Muscle of back (tissue), 11 donors: Measurements from ENCODE around the gene ACP1. TPM values are rescaled to one million over a fixed set of nuclear protein-coding genes. Genes with fewer than 3 reads are reported as not detected.
A peak's percentile ranks its signal among the peaks of the same experiment; 100 is the strongest.

Experiments used
- DNase-seq, 3 donors: peaks; one replicate each; pipeline versions ENCODE4 v3.0.0 to v3.0.0-alpha.2; 2013
- polyA plus RNA-seq, 10 donors: library from polyadenylated mRNA; unstranded; fragments of 120-200 nt; gene quantifications; one replicate each; pipeline ENCODE4 v1.2.1, GENCODE V29; 2013; ENCODE audit not compliant: insufficient read length in 10 of 10

Gene ACP1
- polyA plus RNA-seq, 10 donors: 86.9 to 116 (median 93.8) TPM

GRCh38 chr2:249538-250042 is 15.2 kb upstream of the ACP1 start:
- no peak for DNase-seq

DNA sequence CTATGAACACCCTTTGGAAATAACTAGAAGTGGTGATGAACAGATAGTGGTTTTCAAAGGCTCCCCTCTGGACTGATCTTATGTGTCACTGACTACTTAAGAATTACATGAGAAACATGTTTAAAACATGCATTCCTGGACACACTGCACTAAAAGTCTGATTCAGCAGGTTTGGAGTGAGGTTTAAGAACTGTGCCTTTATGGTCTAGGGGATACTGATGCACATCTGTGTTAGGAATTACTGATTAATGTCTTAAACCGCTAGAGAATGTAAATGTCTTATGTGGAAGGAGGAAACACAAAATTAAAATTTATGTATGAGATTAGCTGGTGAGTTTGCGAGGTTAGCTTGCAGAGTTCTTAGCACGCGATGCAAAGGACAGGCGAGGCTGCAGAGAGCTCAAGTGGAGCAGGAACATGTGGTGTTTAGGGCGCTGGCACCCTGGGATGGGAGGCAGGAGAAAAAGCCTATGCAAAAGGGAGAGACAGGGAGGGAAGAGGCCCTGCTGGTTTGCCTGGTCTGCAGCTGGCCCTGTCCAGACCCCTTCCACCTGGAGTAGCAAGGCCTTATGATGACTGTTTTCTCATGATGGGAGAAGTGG is 12.6 kb upstream of the ACP1 start:
- peak in 1 of 3 donors; percentile 17 for DNase-seq

DNA sequence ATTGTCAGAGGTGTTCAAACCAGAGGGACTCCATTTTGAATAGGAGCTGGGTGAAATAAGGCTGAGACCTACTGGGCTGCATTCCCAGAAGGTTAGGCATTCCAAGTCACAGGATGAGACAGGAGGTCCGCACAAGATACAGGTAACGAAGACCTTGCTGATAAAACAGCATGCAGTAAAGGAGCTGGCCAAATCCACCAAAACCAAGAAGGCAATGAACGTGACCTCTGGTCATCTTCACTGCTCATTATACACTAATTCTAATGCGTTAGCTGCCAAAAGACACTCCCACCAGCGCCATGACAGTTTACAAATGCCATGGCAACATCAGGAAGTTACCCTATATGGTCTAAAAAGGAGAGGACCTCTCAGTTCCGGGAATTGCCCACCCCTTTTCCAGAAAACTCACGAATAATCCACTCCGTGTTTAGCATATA is 11.5 kb upstream of the ACP1 start:
- DNase-seq: no peak

DNA sequence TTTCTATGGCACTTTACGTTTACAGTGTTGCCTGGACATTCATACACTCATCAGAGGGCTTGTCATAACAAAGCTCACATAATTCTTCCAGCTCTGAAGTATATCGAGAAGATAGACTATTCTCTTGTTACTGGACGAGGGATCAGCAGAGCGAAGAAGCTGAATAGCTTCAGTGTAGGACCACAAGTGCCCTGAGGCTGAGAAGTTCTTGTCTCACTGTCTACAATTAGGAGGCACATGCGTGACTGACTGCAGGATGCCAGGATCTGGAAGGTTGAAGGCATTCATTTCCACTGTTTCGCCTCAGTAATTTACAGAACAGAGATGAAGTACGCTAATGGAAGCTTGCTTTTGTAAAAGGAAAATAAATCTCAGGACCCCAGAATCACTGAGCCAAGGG is 10.5 kb upstream of the ACP1 start:
- peak in 1 of 3 donors; percentile 13 for DNase-seq

DNA sequence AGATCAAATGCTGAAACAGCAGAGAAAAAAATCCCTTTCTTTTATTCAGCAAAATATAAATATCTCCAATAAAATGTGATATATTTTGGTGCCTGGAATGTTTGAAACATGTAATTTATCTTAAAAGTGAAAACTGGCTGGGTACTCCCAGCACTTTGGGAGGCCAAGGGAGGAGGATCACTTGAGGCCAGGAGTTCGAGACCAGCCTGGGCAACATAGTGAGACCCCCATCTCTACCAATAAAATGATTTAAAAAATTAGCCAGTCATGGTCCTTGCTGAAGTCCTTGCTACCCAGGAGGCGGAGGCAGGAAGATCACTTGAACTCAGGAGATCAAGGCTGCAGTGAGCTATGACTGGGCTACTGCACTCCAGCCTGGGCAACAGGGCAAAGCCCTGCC is 9.6 kb upstream of the ACP1 start:
- DNase-seq: no peak

- no peak for DNase-seq
Observed at GRCh38 chr2:256094-256493, 8.7 kb upstream of the ACP1 start.

DNA sequence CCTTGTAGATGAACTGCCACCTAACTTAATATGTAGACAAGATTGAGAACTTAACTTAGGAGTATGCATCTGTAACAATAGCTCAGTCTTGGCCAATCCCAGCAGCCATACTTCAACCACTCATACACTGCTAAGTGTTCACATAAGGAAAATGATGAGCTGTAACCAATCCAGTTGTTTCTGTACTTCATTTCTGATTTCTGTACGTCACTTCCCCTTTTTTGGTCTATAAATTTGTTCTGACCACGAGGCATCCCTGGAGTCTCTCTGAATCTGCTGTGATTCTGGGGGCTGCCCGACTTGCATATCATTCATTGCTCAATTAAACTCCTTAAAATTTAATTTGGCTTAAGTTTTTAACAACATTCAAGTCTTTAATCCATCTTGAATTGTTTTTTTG is 7.3 kb upstream of the ACP1 start:
- DNase-seq: no peak

GRCh38 chr2:257842-258241 is 6.9 kb upstream of the ACP1 start:
- no peak for DNase-seq

DNA sequence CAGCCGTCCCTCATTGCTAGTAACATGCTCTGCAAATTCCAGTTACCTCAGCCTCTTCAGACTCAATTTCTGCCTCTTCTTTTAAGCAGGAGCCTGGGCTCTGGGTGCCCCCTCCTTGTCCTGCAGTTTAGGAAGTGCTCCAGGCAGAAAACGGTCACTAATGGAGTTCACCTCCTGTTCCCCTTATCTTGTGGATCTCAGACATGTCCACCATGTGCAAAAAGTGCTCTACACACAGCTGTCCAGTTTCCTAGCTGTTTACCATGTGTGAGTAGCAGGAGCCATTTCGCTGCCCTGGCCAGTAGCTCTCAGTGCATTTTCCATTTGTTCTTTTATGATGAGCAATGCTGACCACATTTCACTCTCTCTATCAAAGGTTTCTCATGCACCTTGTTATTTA is 5.8 kb upstream of the ACP1 start:
- no peak for DNase-seq

DNA sequence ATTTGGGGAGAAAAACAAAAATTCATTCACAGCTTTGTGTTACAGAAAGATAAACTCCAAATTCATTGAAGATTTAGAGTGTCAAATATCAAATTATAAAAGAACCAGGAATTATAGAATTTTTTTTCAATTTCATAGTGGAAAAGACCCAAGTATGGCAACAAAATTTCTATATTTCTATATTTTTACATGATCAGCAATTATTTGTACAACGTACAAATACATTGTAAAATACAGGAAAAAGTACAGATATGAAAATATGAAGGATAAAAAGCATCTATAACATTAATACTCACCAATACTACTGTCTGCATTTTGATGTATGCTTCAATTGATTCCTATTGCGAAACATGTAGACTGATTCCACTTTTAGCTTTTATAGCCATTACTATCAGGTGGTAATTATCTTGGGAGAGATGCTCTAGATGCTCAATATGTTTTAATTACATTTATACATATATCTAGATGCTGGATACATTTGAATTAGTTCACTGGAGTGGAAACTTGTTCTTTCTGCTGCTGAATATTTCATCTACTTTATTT is 4.9 kb upstream of the ACP1 start:
- no peak for DNase-seq

- DNase-seq: peak in 1 of 3 donors; percentile 21
Observed at GRCh38 chr2:260507-261161, 4.1 kb upstream of the ACP1 start.

- DNase-seq: no peak
Observed at GRCh38 chr2:262117-262516, 2.6 kb upstream of the ACP1 start.

DNA sequence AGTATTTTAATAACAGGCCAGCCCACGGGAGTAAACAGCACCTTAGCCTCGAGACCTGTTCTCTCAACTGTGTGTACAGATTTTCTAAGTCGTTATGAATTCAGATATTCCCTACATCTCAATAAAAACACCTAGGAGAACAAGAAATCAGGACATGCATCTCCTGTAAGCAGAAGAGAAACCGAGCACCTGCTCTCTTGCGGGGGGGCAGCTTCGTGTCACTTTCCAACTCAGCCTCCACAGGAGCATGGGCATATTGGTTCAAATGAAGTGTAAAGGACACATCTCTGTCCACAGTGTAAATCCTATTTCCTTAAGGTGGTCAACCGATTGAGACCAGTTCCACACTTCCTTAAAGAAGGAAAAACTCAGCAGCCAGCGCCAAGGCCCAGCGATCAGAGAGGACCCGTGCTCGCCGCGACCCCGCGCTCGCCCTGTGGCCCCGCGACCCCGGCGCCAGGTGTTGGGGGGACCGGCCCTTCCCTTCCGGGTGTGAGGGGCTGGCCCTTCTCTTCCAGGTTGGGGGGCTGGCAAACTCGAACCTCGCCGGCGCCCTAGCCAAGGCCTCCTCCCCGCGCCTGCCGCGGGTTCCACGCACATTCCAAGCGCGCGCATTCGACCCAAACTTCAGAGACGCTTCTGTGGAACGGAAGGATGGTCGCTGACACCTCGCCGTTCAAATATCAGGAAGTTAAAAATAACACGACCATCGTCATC is 1.6 kb upstream of the ACP1 start:
- DNase-seq: no peak

- DNase-seq: peak in 1 of 3 donors; percentile 70
Observed at GRCh38 chr2:263774-264492, 814 bp upstream of the ACP1 start, which contains the start of gene SH3YL1. TSS of gene SH3YL1 (minus strand) at chr2:264032. CDS start at chr2:263984, 48 bp downstream.

- DNase-seq: no peak
Observed at GRCh38 chr2:268323-268722, 3.6 kb downstream of the ACP1 start.

- DNase-seq: no peak
Observed at GRCh38 chr2:269356-270030, 4.7 kb downstream of the ACP1 start.

- no peak for DNase-seq
Observed at GRCh38 chr2:270861-271260, 6.1 kb downstream of the ACP1 start.

DNA sequence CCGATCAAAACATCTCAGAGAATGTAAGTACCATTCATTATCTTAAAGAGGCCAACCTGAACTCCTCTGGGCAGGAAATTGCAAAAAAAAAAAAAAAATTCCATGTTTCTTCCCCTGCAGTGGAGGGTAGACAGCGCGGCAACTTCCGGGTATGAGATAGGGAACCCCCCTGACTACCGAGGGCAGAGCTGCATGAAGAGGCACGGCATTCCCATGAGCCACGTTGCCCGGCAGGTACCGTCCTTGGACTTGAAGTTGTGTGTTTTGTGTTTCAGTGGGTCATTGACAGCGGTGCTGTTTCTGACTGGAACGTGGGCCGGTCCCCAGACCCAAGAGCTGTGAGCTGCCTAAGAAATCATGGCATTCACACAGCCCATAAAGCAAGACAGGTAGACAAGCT is 7.2 kb downstream of the ACP1 start:
- no peak for DNase-seq

- DNase-seq: no peak
Observed at GRCh38 chr2:273333-273732, 8.6 kb downstream of the ACP1 start.

GRCh38 chr2:274503-274902 is 9.8 kb downstream of the ACP1 start:
- no peak for DNase-seq

- no peak for DNase-seq
Observed at GRCh38 chr2:275466-275865, 10.7 kb downstream of the ACP1 start.
